Subcutaneous abdominal adipose tissue (tissue), 5 donors: Measurements from ENCODE around the gene TBC1D8.

Source experiments
- H3K27ac ChIP-seq: one replicate; pipeline ENCODE4 v1.7.0; 2013; ENCODE audit warnings: low read depth, mild to moderate bottlenecking, inconsistent platforms, low read length, moderate library complexity
- H3K27me3 ChIP-seq, 5 donors: one replicate each; pipeline ENCODE4 v1.7.0; 2013; ENCODE audit warnings: low read length in 5 of 5, inconsistent platforms in 1 of 5; ENCODE audit not compliant: control insufficient read depth in 5 of 5, insufficient read depth in 4 of 5
- H3K36me3 ChIP-seq, 5 donors: one replicate each; pipeline ENCODE4 v1.7.0; 2013; ENCODE audit warnings: low read length in 5 of 5; ENCODE audit not compliant: control insufficient read depth in 5 of 5, insufficient read depth in 5 of 5
- H3K4me1 ChIP-seq, 5 donors: one replicate each; pipeline ENCODE4 v1.7.0; 2013; ENCODE audit warnings: low read length in 5 of 5, mild to moderate bottlenecking in 3 of 5, moderate library complexity in 1 of 5; ENCODE audit not compliant: control insufficient read depth in 5 of 5, insufficient read depth in 5 of 5
- H3K4me3 ChIP-seq, 5 donors: one replicate each; pipeline ENCODE4 v1.7.0; 2013; ENCODE audit warnings: low read length in 5 of 5, low read depth in 1 of 5
- H3K9ac ChIP-seq, 5 donors: one replicate each; pipeline ENCODE4 v1.7.0; 2013; ENCODE audit warnings: low read length in 5 of 5, mild to moderate bottlenecking in 4 of 5, moderate library complexity in 3 of 5
- H3K9me3 ChIP-seq, 5 donors: one replicate each; pipeline ENCODE4 v1.7.0; 2013; ENCODE audit warnings: low read length in 5 of 5; ENCODE audit not compliant: control insufficient read depth in 5 of 5
- donor health status: healthy.
- donor health status: healthy.
- donor health status: healthy.
- donor health status: healthy.
- donor health status: healthy.

The TBC1D8 gene

GRCh38 chr2:100964681-100965169 lies 186.5 kb downstream of the TBC1D8 start:
- H3K27me3 ChIP-seq: no peaks in the 10 kb centered on the region
- no peak overlapping the region for H3K27ac ChIP-seq
- no peak overlapping the region for H3K9ac ChIP-seq
- H3K4me3 ChIP-seq: no peak overlapping the region
- peaks cover 0 to 5% (median 0%) of the 10 kb centered on the region in 5 donors for H3K36me3 ChIP-seq
- H3K9me3 ChIP-seq: no peaks in the 10 kb centered on the region
- peaks cover 0 to 9% (median 5%) of the 10 kb centered on the region in 5 donors for H3K4me1 ChIP-seq

- H3K4me1 ChIP-seq: peaks cover 0 to 9% (median 5%) of the 10 kb centered on the region in 5 donors
- no peak overlapping the region for H3K9ac ChIP-seq
- no peaks in the 10 kb centered on the region for H3K27me3 ChIP-seq
- no peak overlapping the region for H3K4me3 ChIP-seq
- peaks cover 0 to 5% (median 0%) of the 10 kb centered on the region in 5 donors for H3K36me3 ChIP-seq
- no peaks in the 10 kb centered on the region for H3K9me3 ChIP-seq
- H3K27ac ChIP-seq: no peak overlapping the region
These were observed 187.0 kb downstream of the TBC1D8 start for GRCh38 chr2:100964222-100964621.

GRCh38 chr2:100963026-100963375 lies 188.2 kb downstream of the TBC1D8 start:
- no peaks in the 10 kb centered on the region for H3K27me3 ChIP-seq
- H3K36me3 ChIP-seq: no peaks in the 10 kb centered on the region
- no peak overlapping the region for H3K9ac ChIP-seq
- no peak overlapping the region for H3K27ac ChIP-seq
- no peaks in the 10 kb centered on the region for H3K9me3 ChIP-seq
- peaks cover 0 to 15% (median 10%) of the 10 kb centered on the region in 5 donors for H3K4me1 ChIP-seq
- no peak overlapping the region for H3K4me3 ChIP-seq

GRCh38 chr2:100962366-100963025 lies 188.7 kb downstream of the TBC1D8 start:
- Histone ChIP-seq H3K27me3 (no peaks in the 10 kb centered on the region), H3K36me3 (no peaks in the 10 kb centered on the region), H3K9me3 (no peaks in the 10 kb centered on the region), H3K4me1 (peaks cover 0 to 19% (median 11%) of the 10 kb centered on the region in 5 donors), H3K9ac (no peak overlapping the region), H3K27ac (no peak overlapping the region), H3K4me3 (no peak overlapping the region)

- no peaks in the 10 kb centered on the region for H3K36me3 ChIP-seq
- peaks cover 0 to 28% (median 18%) of the 10 kb centered on the region in 5 donors for H3K4me1 ChIP-seq
- H3K4me3 ChIP-seq: no peak overlapping the region
- no peaks in the 10 kb centered on the region for H3K9me3 ChIP-seq
- no peak overlapping the region for H3K9ac ChIP-seq
- H3K27me3 ChIP-seq: no peaks in the 10 kb centered on the region
- no peak overlapping the region for H3K27ac ChIP-seq
These were observed 190.5 kb downstream of the TBC1D8 start for GRCh38 chr2:100960688-100961087.

- no peak overlapping the region for H3K4me3 ChIP-seq
- no peaks in the 10 kb centered on the region for H3K9me3 ChIP-seq
- H3K36me3 ChIP-seq: no peaks in the 10 kb centered on the region
- H3K27ac ChIP-seq: no peak overlapping the region
- no peak overlapping the region for H3K9ac ChIP-seq
- no peaks in the 10 kb centered on the region for H3K27me3 ChIP-seq
- peaks cover 0 to 28% (median 18%) of the 10 kb centered on the region in 5 donors for H3K4me1 ChIP-seq
These were observed 191.8 kb downstream of the TBC1D8 start for GRCh38 chr2:100959225-100959880.

GRCh38 chr2:100957996-100958653 lies 193.1 kb downstream of the TBC1D8 start:
- Histone ChIP-seq H3K27me3 (no peaks in the 10 kb centered on the region), H3K9ac (peak overlapping the region in 1 of 5 donors; percentile 49), H3K4me3 (peak overlapping the region in 2 of 5 donors; percentile 19 to 33), H3K9me3 (no peaks in the 10 kb centered on the region), H3K36me3 (no peaks in the 10 kb centered on the region), H3K27ac (peak overlapping the region; percentile 66), H3K4me1 (peaks cover 0 to 28% (median 18%) of the 10 kb centered on the region in 5 donors)
